ENCODE data around the gene EMX1.

The EMX1 gene

DNA sequence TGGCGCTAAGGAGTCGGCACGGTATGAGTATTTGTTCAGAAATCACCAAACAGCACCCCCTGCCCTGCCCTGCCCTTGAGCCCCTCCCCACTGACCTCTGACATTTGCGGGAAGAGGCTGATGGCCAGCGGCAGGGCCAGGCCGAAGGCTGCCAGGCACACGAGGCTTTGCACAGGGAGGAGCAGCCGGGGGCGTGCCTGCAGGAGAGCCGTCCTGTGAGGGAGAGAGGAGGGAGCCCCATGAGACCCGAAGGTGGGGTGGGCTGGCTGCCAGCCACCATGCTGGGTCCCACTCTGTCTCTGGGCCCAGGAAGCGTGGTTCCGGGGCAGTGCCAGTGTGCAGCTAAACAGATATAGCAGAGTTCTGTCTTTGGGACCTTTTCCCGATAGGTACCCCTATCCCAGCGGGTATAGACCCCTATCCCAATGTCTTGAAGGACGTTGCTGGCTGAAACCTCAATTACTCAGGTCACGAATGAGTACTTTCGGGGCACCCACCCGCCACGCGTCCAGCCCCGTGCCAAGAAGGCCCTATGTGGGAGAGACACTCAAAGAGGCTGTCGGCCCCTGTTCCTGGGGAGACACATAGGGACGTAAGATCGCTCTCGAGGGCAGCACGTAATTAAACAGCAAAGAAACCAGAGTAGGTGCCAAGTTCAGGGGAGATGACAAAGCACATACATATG is 43.9 kb downstream of the EMX1 start:
- no peak for DNase-seq

DNA sequence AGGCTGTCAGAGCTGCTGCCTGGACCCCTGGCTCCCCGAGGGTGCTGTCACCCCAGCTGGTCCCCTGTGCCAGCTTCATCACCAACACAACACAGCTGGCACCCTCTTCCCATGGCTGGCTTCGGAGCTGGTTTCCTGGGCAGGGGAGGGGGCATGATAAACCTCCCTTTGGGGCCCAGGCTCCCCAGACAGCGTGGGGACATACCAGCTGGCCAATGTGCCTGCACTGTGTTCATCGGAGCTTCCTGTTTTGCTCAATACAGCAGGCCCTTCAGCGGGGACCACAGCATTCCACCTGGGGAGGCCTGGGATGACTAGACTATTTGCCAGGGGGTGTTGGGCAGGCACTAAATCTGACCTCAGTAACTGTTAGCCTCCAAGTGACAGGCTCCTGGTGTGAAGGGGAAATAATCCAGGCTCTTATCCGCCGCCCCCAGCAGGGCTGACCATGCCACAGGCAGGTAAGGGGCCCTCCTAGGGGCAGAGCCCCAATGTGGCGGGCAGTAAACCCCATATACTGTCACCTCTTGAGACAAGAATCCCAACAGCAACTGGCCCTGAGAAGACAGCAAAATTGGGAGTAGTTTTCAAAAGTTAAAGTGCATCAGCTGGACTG is 44.6 kb downstream of the EMX1 start:
- no peak for DNase-seq

DNA sequence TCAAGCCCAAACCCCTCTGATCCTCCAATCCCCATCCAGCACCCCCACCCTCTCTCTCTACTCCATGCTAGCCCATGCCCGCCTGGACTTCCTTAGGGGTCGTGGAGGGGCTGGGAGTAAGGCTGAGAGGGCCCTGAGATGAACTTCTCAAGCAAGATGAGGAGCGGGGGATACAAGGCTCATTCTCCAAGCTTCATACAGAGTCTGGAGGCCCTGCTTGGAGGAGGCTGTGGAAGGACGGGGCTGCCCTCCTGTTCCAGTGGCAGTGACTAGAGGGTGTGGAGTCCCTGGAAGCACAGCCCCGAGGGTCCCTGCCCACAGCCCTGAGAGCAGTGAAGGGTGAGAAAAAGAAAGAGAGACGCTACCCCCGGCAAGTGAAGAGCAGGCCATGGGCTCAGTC is 45.6 kb downstream of the EMX1 start:
- no peak for DNase-seq

DNA sequence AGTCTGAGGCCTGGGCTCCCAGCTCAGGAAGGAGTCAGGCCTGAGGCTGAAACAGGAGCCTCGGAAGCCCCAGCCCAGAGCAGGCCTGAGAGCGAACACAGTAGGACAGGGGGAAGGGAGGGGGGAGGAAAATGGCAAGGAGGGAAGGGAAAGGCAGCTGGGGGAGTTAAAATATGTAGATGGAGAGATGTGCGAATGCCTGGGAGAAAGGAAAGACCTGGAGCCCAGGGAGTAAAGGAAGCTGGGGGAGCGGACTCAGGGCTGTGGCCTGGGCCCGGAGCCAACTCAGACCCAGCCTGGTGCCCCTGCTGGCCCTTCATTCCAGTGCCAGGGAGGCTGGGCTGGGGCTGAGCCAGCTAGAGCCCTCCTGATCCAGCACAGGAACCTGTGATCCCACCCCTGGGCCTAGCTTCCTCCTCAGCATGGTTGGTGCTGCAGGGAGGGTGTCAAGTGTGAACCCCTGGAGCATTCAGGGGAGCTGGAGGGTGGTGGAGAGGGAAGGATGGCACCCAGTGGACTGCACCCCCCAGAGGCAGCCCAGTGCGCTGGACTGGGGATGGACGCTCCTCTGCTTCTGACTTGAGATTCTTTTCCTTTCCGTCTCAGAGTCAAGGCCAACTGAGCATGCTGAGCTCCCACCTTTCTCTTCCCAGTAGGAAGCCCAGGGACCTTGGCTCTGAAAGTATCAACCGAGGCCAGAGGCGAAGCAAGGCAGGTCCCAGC is 46.3 kb downstream of the EMX1 start:
- no peak for DNase-seq

DNA sequence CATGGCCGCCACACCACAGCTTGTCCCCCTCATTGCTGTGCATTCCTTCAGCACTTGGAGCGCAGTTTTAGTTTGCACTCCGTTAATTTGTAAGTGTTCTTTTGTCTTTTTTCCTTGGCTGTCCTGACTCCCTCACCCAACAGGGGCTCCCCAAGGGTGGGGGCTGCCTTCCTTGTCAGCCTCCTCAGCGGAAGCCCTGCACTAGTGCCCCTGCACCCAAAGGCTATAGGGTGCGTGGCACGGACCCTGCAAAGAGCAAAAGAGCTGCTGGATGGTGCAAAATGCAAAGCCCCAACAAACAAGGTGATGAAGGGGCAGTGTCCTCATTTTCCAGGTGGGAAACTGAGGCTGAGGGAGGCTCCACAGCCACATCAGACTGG is 46.8 kb downstream of the EMX1 start:
- no peak for DNase-seq

DNA sequence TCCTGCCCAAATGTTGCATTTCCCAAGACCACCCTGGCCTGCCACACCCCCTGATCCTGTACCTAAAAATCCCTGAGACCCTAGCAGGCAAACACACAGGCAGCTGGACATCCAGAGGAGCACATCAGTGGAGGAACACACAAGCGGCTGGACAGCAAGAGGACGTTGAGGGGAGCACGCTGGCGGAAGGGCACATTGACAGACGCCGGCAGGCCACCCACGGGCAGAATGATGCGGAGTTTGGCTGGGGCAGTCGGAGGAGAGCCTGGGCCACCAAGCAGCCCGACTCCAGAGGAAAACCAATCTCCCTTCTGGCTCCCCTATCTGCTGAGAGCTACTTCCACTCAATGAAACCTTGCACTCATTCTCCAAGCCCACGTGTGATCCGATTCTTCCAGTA is 47.7 kb downstream of the EMX1 start:
- no peak for DNase-seq

DNA sequence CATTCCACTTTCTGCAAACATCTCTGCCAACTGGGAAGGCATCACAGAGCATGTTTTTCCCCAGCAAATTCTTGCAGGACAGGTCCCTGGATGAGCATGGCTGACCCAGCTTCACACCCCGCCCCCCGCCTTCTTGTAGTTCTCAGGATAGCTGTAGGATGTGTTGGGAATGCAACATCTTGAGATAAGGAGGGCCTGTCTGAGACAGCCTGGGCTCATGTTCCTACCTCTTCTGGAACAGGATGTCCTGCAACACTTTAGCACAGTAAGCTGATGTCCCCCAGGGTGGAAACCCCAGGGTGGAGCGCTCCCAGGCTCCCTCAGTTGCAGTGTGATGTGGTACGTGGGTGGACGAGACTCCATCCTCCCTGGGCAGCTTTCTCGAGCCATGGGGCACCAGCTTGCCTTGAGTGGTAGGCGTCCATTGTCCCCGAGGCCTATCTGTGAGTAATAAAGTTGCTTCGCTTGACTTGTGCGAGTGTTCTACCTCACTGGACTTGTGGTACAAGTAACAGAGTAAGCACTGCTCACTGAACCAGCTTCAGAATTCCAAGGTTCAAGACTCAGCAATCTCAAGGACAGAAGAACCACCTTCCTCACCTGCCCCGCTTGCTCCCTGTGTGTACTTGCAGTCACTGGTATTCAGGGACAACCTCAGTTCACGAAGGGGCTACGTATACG is 48.6 kb downstream of the EMX1 start:
- DNase-seq, result no peak

DNA sequence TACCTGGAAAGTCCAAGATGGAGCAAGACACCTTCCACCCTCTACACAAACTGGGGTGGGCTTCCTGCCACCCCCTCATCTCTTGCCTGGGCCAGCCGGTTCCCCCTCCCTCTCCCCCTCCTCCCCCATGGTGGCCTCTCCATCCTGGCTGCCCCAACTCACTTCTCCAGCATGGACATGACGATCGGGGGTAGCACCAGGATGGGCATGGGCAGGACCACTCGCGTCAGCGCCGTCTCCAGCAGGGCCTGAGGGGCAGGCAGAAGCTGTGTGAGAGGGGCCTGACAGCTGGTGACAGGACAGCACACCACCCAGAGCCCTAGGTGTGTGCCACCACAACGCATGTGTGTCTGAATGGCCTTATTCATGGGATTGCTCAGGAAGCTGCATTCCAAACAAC is 51.0 kb downstream of the EMX1 start:
- DNase-seq, result no peak

DNA sequence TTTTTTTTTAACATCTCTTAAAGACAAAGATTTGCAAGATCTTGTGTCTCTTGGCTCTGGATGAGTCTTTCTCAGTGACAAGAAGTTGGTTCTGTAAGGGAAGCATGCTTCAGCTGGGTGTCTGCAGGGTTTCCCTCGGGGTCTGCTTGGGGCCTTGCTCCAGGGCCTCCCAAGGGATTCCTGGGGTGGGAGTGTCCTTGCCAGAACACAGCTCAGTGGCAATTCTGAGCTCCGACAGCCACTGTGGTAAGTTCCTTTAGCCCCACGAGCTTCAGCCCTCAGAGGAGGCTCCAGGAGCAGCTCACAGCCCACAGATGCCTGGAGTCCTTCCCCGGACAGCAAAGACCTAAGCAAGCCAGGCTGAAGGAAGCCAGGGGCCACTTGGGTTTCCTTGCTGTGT is 52.4 kb downstream of the EMX1 start:
- no peak for DNase-seq

DNA sequence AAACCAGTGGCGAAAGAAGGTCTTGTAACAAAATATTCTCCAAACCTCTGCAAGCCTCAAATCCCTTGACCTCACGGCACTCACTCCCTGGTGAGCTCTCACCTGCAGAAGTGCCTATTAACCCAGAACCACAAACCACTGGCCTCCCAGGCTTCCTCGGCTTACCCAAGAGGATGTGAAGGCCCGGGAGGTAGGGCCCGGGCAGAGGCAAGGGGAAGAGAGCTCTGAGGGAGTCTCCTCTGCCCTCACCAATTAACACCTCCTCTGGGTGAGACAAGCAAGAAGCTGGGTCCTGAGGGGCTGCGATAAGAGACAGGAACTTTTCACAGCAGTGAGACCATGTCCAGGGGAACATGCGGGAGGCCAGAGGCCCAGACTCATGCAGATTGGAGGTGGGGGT is 53.7 kb downstream of the EMX1 start:
- DNase-seq, result no peak

DNA sequence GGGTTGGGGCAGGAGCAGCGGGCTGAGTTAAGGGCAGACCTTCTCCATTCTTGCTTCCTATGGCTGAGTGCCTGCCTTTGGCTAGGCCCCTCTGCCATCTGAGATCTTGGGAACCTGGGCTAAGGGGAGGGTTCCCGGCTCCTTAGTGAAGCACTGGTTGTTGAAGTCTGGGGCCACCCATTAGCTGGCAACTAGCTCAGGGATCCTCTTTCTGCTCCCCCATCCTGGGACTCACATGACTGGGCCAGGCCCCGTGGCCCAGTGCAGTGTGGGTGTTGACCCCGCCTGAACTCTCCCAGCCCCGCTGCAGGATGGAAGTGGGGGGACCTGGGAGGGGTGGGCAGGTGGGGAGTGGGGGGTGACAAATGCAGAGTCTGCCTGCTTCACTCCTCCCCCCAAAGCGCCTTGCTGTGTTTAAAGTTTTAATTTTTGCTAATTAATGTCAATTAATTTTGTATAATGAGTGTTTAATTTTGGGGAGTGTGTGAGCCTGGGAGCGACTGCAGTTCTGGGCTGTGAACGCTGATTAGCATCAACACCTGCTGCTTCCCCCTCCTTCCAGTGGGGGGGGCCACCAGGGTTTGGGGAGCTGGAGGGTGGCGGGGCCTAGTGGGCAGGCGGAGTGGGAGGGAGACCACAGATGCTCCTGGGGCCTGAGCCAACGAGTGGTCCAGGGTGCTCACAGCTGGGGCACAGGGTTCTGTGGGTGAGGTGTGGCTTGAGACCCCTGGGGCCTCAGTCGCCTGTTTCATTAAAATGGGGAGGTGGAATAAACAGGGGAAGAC is 55.2 kb downstream of the EMX1 start:
- DNase-seq, result no peak

DNA sequence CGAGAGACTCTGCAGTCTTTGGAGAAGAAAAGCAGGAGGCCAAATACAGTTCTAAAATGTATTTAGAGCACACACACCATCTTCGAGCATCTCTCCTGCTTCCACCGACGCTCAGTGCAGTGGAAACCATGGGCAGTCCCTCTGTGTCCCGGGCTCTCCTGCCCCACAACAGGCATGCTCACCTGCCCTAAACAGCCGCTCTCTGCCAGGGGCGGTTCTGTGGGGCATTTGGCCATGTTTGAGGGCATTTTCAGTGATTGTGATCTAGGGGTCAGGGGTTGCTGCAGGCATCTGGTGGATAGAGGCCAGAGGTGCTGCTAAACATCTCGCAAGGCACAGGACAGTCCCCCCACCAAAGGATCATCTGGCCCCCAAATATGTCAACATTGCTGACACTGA is 55.8 kb downstream of the EMX1 start:
- DNase-seq, result no peak

DNA sequence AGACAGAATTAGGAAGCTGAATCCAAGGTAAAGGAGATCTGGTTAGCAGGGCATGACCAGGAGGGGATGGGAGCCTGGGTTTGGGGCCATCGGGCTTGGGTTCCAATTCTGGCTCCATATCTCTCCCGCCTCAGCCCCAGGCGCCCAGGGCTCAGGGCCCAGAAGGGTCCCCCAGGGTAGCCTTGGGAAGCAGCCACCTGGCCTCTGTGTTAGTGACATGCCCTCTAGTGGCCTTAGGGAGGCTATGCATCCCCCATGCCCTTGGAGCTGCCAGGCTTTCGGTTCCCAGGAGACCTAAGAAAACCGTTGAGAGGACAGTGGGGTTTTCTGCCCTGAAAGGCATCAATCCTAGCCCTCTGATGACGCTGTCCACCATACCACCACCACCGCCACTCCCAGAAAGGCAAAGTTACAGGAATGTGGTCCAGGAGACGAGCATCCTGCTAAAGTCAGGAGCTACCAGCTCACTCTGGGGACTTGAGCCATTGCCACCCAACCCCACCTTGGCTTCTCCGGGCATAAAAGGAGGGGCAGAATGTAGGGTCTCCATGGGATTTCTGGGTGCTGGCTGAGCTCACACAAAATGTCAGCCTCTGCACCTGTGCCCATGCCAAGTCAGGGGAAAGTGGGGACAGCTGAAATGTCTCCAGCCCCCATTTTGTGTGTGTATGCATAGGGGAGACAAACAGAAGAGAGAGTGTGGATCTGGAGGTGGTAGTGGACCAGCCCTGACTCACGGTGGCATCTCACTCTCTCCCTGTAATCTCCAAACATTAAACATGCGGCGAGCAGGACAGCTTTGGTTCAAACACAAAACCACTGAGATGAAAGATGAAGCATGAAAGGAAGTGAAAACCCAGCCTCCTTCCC is 56.5 kb downstream of the EMX1 start:
- DNase-seq, result peak; percentile 57 to 71

DNA sequence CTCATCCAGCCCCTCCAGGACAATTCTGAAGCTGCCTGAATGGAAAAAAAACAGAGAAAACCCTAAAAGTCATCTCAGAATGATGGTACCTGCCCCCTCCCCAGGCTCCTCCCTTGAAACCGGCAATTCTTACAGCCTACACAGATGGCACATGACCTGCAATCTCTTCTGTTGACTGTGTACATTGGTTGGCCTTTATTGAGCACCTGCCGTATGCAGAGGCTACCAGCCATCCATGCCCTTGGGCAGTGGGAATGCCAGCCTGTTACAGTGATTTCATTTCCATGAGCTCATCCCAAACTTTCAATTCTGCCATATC is 57.1 kb downstream of the EMX1 start:
- DNase-seq, result no peak

DNA sequence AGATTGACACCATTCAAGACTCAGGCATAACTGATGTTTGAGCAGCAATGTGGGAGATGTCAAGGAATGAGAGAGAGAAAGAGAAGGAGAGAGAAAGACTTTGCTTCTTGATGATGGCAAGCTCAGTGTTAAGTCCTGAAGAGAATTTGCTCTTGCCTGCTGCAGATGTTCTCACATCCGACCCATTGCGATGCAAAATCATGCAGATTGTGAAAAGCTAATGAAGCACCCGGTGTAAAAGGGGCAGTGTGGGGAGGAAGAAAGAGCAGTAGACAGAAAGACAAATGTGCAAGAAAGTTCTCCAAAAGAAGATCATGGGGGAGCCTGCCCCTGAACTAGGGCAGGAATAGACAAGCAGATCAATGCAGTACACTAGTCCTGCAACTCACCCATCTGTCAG is 57.7 kb downstream of the EMX1 start:
- no peak for DNase-seq

DNA sequence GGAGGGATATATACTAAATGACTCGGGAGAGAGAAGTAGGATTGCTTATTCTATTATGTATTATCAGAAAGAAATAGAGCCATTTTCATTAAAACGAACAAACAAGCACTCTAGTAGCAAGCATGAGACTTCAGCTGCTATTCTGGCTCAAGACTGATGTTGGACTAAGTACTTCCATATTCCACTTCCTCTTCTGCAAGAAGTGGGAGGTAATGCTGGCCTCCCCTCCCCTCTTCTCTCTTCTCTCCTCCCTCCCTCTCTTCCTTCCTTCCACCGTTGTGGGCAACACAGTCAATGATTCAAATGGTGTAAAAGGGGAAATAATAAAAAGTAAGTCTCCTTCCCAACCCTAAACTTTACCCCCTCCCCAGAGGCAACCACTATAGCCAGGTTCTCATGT is 62.6 kb downstream of the EMX1 start:
- peak; percentile 94 to 95 for DNase-seq

DNA sequence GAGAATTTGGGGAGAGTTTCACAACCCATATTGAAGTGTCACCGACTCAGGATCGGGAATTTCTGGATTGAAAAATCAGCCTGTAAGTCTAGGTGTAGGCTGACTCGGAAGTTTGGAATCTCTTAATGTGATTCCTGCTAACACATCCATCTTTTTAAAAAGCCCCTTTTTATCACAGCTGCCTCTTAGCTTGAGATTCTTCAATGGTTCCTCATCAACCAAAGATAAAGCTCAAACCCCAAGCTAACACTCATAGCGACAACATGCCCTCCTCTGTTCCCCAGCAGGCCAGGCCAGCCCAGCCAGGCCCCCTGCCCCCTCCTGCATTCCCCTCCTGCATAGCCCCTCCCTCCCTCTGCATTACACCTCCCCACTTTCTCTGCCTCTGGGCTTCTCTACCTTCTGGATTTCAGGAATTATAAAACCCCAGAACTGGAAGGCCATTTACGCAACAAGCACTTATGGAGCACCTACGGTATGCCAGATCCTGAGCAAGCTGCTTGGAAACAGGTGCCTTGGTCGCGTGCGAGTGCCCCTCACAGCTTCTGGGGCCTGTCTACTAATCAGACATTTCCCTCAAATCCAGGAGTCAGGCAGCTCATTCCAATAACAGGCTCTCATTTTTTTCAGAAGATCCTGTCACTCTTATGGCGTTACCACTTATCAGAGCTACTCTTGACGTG is 63.4 kb downstream of the EMX1 start:
- no peak for DNase-seq

DNA sequence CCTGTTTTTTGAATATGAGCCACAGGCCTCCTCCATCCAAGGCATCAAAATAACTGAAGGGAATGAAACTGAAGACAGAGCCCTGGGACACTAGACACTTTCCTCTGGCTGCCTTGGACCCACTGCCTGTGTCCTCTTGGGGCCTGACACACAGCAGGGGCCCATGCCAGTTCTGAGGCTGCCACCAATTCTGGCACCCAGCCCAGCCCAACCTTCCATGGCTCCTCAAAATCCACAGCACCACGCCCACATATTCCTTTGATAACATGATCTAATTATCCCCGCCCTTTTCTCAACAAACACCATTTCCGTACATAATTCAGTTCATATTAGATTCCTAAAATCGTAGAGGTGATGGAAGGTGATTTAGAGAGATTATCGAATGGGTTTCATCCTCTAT is 64.2 kb downstream of the EMX1 start:
- no peak for DNase-seq

DNA sequence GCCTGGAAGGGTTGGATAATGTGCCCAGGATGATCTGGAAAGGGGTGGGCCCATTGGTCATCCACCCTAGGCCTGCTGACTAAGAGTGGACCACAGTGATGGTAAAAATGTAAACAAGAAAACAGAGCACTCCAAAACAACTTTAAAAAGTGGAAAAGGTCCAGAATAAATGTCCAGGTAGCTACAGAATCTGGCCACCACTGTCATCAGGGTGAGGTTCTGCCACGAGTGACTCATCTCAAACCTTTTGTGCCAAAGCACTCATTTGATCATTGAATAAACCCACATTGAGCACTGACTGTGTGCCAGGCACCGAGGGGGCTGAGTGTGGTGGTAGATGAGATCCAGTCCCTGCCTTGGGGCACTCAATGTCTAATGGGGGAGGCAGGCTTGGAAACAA is 64.9 kb downstream of the EMX1 start:
- DNase-seq, result no peak

DNA sequence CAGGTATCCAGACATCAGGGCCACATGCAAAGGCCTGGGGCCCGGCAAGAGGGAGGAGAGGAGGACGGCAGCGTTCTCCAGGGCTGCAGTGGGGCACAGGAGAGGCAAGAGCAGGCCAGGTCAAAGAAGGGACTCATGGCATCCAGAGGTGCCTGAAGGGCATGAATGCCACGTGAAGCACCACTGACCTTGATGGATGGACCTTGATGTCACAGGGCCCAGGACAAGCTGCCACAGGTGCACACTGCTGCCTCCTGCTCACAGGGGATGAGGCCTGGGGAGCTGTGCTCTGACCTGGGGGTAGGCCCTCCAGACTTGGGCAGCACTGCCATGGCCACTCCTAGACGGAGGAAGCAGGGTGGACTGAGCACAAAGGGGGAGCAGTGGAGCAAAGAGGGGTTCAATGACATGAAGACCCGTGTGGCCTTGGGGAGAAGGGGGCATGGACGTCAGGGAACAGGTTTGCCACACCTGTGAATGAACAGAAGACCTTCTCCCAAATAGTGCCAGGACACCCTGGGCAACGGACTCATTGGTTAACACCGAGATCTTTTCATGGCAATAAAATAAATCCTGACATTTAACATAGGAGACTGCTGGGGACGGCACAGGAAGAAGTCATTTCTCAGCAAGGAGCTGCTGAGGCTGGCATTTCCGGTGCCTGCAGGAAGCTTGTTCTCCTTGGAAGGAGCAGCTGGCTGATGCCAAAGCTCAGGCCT is 65.6 kb downstream of the EMX1 start:
- no peak for DNase-seq
